Upper lobe of left lung (tissue), 6 donors: Measurements from ENCODE around the gene ZMYND8. TPM values are rescaled to one million over a fixed set of nuclear protein-coding genes. Genes with fewer than 3 reads are reported as not detected.
"Not testable (repeated sequence)": the region's sequence is repeated elsewhere in the genome, so short reads cannot be mapped to it uniquely, and the experiment has no call there.

Source experiments
- ATAC-seq, 2 donors: fragments of 200-7000 bp; cut with Tn5 transposase; one replicate each; pipeline ENCODE4 v1.9.1; 2022; ENCODE audit warnings: mild to moderate bottlenecking in 2 of 2, moderate library complexity in 2 of 2; ENCODE audit not compliant: low FRiP score in 2 of 2
- DNase-seq, 2 donors: peaks; one replicate each; pipeline ENCODE4 v3.0.0-alpha.2; 2019 to 2020
- H3K27ac ChIP-seq, 4 donors: fragments of 200-600 bp; sonication (generic); one replicate each; pipeline ENCODE4 v1.5.1; 2016 to 2019
- H3K27me3 ChIP-seq, 4 donors: fragments of 200-600 bp; sonication (generic); one replicate each; pipeline ENCODE4 v1.5.1; 2017 to 2019
- H3K36me3 ChIP-seq, 4 donors: fragments of 200-600 bp; sonication (generic); one replicate each; pipeline ENCODE4 v1.5.1; 2016 to 2019
- H3K4me1 ChIP-seq, 4 donors: fragments of 200-600 bp; sonication (generic); one replicate each; pipeline ENCODE4 v1.5.1; 2018 to 2019
- H3K4me3 ChIP-seq, 4 donors: fragments of 200-600 bp; sonication (generic); one replicate each; pipeline ENCODE4 v1.5.1; 2017 to 2019; ENCODE audit warnings: mild to moderate bottlenecking in 2 of 4, moderate library complexity in 1 of 4
- H3K9me3 ChIP-seq, 4 donors: fragments of 200-600 bp; sonication (generic); one replicate each; pipeline ENCODE4 v1.5.1; 2018 to 2019
- CTCF ChIP-seq, 6 experiments: fragments of 450-650 bp in 4 of 6; fragments of 200-600 bp in 2 of 6; sonication (generic) in 2 of 6; IDR thresholded peaks; one replicate each; pipeline ENCODE4 v1.5.1; 2016 to 2019; ENCODE audit warnings: antibody characterized with exemption in 6 of 6
- EP300 ChIP-seq, 4 donors: sonication (generic); formaldehyde crosslinking; IDR thresholded peaks; one replicate each; pipeline ENCODE4 v1.5.1; 2017; ENCODE audit warnings: antibody characterized with exemption in 4 of 4, control low read depth in 2 of 4
- POLR2A ChIP-seq, 4 donors: fragments of 450-650 bp; IDR thresholded peaks; one replicate each; pipeline ENCODE4 v1.5.1; 2016 to 2017; ENCODE audit warnings: antibody characterized with exemption in 4 of 4, mild to moderate bottlenecking in 2 of 4
- POLR2AphosphoS5 ChIP-seq, 2 donors: sonication (generic); formaldehyde crosslinking; IDR thresholded peaks; one replicate each; pipeline ENCODE4 v1.5.1; 2017; ENCODE audit warnings: antibody characterized with exemption in 2 of 2
- WGBS, 2 donors: methylation state at CpG; one replicate each; pipeline ENCODE4 v1.1.5; 2017 to 2018; 5-methylcytosine and 5-hydroxymethylcytosine counted together
- total RNA-seq, 6 donors: library from RNA; depleted of rRNA in 4 of 6; stranded (reverse); fragments of >200 nt in 4 of 6; gene quantifications; one replicate each; pipeline versions ENCODE4 v1.1.0 to v1.2.1, GENCODE V29; 2016 to 2021
- donor health status: DM: no; HTN: no; CAD: no; lungs with moderate emphysema.
- donor health status: DM: no; HTN: yes; CAD: no; lungs with severe emphysema.

ZMYND8 gene
- total RNA-seq, 6 donors from 2014 or later, result 24.6 to 120 (median 51.8) TPM

GRCh38 chr20:47181056-47181862 lies 175.2 kb downstream of the ZMYND8 start:
- peak in 1 of 2 donors; percentile 57 for ATAC-seq
- Histone ChIP-seq H3K9me3 (no peaks in the 10 kb centered on the region), H3K27ac (no peak overlapping the region), H3K4me1 (no peaks in the 10 kb centered on the region), H3K4me3 (no peak overlapping the region), H3K36me3 (no peaks in the 10 kb centered on the region), H3K27me3 (no peaks in the 10 kb centered on the region)
- 72 to 76% methylated on average over 5 of the region's 5 CpGs for WGBS, 2 donors
- DNase-seq, result peak in 1 of 2 donors; percentile 50
- no peak for TF ChIP-seq CTCF (IDR thresholded peaks at IDR 0.05)
- no peak for TF ChIP-seq EP300 (IDR thresholded peaks at IDR 0.05)
- no peak for TF ChIP-seq POLR2A (IDR thresholded peaks at IDR 0.05)
- TF ChIP-seq POLR2AphosphoS5 (IDR thresholded peaks at IDR 0.05), result no peak

- no peak for DNase-seq
- H3K36me3 ChIP-seq, result no peaks in the 10 kb centered on the region
Measured at GRCh38 chr20:47179267-47179666, 177.2 kb downstream of the ZMYND8 start.

GRCh38 chr20:47178851-47179250 lies 177.6 kb downstream of the ZMYND8 start:
- no peak for ATAC-seq
- H3K9me3 ChIP-seq, result no peaks in the 10 kb centered on the region
- TF ChIP-seq POLR2A (IDR thresholded peaks at IDR 0.05) (no peak), EP300 (IDR thresholded peaks at IDR 0.05) (no peak), CTCF (IDR thresholded peaks at IDR 0.05) (no peak), POLR2AphosphoS5 (IDR thresholded peaks at IDR 0.05) (no peak)
- DNase-seq, result no peak
- no peak overlapping the region for H3K4me3 ChIP-seq
- WGBS, 2 donors, result 81 to 82% methylated on average over 1 of the region's 1 CpG
- H3K4me1 ChIP-seq, result peaks cover 0 to 12% (median 0%) of the 10 kb centered on the region in 4 donors
- no peaks in the 10 kb centered on the region for H3K36me3 ChIP-seq
- no peaks in the 10 kb centered on the region for H3K27me3 ChIP-seq
- H3K27ac ChIP-seq, result no peak overlapping the region

More at GRCh38 chr20:47179267-47179666, 177.2 kb downstream of the ZMYND8 start:
- Histone ChIP-seq H3K9me3 (no peaks in the 10 kb centered on the region), H3K4me3 (no peak overlapping the region), H3K27ac (no peak overlapping the region), H3K4me1 (peaks cover 0 to 12% (median 0%) of the 10 kb centered on the region in 4 donors), H3K27me3 (no peaks in the 10 kb centered on the region)
- TF ChIP-seq POLR2A (IDR thresholded peaks at IDR 0.05) (no peak), CTCF (IDR thresholded peaks at IDR 0.05) (no peak), POLR2AphosphoS5 (IDR thresholded peaks at IDR 0.05) (no peak), EP300 (IDR thresholded peaks at IDR 0.05) (no peak)
- ATAC-seq, result no peak

GRCh38 chr20:47178277-47178676 lies 178.2 kb downstream of the ZMYND8 start:
- H3K36me3 ChIP-seq, result no peaks in the 10 kb centered on the region

GRCh38 chr20:47176217-47176616 lies 180.3 kb downstream of the ZMYND8 start:
- DNase-seq, ATAC-seq, H3K36me3 ChIP-seq, H3K27ac ChIP-seq, H3K27me3 ChIP-seq, H3K9me3 ChIP-seq, H3K4me3 ChIP-seq: not testable (repeated sequence)
- 82 to 84% methylated on average over 5 of the region's 5 CpGs for WGBS, 2 donors
- peaks cover 0 to 12% (median 0%) of the 10 kb centered on the region in 4 donors for H3K4me1 ChIP-seq

More at GRCh38 chr20:47178277-47178676, 178.2 kb downstream of the ZMYND8 start:
- no peaks in the 10 kb centered on the region for H3K9me3 ChIP-seq
- DNase-seq (no peak), ATAC-seq (no peak)
- peaks cover 0 to 12% (median 0%) of the 10 kb centered on the region in 4 donors for H3K4me1 ChIP-seq
- H3K4me3 ChIP-seq, result no peak overlapping the region
- no peak for TF ChIP-seq POLR2A (IDR thresholded peaks at IDR 0.05)
- no peak for TF ChIP-seq CTCF (IDR thresholded peaks at IDR 0.05)
- TF ChIP-seq POLR2AphosphoS5 (IDR thresholded peaks at IDR 0.05), result no peak
- TF ChIP-seq EP300 (IDR thresholded peaks at IDR 0.05), result no peak
- H3K27ac ChIP-seq, result no peak overlapping the region
- WGBS, 2 donors, result 79 to 81% methylated on average over 3 of the region's 3 CpGs
- H3K27me3 ChIP-seq, result no peaks in the 10 kb centered on the region
